CD4-positive, alpha-beta T cell treated with Interleukin-2 at 100 ng/mL for 4 hours (primary cell): ENCODE data around the gene RNFT2.

Experiments
- DNase-seq: peaks from one replicate; pipeline ENCODE4 v3.0.0-alpha.2; 2020; ENCODE audit warnings: low spot score

RNFT2 gene

DNA sequence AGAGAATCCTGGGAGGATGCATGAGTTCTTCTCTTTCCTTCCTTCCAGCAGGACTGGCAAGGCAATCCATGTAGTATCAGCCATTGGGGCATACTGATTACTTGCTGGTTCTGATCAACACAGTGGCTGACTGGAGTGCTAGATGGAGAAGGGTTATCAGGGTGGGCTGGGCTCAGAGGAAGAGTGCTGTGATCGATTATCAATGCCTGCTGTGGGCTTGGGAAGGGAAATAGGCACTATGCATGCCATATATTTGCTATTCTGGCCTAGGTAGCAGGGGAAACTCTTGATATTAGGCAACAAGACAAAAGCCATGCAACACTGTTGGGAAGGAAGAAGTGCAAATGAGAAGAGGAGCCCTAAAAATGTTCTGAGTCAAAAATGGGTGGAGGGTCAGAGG lies 97.4 kb downstream of the RNFT2 start:
- no peak for DNase-seq

DNA sequence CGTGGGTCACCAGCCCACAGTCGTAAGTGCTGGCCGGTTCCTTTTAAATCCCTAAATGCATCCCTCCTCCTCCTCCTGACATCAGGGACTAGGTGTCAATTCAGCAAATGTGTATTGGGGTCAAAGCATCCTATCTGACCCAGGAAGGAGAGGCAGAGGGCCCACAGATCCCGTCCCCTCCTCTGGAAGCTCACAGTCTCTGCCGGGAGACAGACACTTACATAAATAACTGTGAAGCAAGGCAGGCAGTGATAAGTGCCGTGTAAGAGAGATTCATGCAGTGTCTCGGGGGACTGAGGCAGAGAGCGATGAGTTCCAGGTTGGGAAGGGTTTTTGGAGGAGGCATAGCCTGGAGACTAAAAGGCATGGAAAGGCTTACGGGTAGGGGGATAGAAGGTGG lies 99.0 kb downstream of the RNFT2 start:
- DNase-seq = no peak

DNA sequence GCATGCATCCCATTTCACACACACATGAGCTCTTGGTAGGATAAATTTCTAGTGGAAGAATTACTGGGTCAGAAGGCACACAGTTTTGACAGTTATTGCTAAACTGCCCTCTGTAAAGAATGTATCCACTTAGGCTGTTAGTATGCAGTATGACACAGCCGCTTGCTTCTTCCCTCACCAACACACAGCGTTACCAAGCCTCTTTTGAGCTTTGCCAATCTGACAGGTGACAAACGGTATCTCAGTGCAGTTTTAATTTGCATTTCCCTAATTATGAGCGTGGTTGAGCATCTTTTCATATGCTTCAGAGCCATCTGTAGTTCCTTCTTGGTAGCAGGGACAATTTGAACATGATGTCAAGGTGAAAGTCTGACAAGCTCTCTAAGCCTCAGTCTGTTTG lies 100.2 kb downstream of the RNFT2 start:
- no peak for DNase-seq

DNA sequence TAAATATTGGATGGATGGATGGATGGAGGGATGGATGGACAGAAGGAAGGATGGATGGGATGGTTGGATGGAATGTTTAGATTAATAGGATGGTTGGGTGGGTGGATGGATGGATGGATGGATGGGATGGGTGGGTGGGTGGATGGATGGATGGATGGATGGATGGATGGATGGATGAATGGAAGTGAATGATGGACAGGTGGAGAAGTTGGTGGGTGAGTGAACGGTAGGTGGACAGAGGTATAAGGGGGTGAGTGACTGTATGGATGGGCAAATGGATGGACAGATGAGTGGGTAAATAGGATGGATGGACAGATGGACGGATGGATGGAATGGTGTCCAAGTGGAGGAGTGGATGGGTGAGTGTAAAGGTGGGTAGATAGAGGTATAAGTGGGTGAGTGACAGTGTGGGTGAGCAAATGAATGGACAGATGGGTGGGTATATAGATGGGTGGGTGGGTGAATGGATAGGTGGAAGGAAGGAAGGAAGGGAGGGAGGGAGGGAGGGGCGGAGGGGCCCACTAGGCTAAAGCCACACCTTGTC lies 101.2 kb downstream of the RNFT2 start:
- no peak for DNase-seq

DNA sequence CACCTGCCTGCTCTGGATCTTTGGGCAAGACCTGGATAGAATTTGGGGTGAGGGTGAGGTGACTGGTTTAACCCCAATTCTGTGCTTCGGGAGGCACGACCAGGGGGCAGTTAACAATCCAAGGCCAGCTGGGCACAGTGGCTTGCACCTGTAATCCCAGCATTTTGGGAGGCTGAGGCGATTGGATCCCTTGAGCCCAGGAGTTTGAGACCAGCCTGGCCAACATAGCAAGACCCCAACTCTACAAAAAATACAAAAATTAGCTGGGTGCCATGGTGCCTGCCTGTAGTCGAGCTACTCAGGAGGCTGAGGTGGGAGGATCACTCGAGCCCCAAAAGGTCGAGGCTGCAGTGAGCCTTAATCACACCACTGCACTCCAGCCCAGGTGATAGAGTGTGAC lies 105.0 kb downstream of the RNFT2 start:
- no peak for DNase-seq

DNA sequence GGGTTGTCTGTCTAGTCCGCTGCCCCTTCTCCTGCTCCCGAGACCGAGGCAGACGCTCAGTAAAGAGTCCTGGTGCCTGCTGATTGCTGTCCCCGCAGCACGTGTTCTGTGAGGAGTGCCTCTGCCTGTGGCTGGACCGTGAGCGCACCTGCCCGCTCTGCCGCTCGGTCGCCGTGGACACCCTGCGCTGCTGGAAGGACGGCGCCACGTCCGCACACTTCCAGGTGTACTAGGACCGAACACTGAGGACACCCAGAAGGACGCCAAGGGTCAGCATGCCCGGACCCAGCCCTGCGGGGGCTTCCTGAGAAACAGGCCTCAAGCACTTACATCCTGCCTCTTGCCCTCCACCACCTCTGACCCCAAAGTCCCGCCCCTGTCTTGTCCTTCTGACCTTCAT lies 111.1 kb downstream of the RNFT2 start:
- no peak for DNase-seq

DNA sequence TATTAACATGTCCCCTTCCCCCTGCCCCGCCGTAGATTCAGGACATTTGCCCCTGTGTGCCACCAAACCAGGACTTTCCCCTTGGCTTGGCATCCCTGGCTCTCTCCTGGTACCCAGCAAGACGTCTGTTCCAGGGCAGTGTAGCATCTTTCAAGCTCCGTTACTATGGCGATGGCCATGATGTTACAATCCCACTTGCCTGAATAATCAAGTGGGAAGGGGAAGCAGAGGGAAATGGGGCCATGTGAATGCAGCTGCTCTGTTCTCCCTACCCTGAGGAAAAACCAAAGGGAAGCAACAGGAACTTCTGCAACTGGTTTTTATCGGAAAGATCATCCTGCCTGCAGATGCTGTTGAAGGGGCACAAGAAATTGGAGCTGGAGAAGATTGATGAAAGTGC lies 114.2 kb downstream of the RNFT2 start:
- DNase-seq = no peak

DNA sequence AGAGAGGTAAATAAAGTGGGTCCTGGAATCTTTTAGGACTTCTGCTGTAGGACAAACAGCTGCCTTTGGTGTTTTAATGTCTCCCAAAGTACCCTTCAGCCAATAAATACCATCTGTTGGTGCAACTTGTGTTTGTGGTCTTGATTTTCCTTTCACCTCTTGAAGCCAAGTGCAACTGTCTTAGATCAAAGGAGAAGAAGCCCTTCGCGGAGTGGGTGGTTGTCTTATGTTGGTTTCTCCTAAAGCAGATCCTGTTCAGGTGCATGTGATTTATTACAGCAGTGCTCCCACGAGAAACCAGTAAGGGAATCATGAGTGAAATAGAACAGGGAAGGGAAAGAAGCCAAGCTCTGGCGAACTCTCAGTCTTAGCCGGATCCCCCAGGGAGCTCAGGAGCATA lies 115.4 kb downstream of the RNFT2 start:
- no peak for DNase-seq

DNA sequence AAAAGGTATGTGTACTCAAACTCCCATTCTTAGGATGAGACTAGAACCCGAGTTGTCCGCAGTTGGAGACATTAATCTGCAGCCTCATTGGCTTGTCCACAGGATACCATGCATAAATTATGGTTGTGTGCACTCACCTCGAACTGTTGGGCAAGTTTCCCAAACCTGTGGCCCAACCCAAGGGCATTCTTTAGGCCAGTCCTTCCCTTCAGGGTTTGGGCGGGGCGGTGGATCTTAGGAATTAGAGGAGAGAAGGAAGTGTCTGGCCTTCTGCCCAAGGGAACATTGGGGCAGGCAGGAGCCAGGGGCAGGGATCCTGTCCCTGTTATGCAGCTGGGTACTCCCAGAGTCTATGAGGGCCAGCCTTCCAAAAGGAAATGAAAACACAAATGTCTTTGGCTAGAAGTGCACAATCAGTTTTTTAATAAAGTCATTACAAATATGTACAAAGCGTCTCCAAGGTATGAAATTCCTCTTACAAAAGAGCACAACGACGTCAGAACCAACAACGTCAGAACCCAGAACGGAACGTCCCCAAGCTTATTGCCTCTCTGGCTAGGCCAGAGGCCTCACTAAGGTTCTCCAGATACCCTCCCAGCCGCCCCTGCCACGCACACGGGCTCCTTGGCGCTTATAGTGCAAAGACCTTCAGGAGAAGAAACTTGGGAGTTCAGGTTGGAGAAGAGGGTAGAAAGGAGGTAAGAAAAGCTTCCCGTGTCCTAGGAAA lies 117.8 kb downstream of the RNFT2 start:
- no peak for DNase-seq

DNA sequence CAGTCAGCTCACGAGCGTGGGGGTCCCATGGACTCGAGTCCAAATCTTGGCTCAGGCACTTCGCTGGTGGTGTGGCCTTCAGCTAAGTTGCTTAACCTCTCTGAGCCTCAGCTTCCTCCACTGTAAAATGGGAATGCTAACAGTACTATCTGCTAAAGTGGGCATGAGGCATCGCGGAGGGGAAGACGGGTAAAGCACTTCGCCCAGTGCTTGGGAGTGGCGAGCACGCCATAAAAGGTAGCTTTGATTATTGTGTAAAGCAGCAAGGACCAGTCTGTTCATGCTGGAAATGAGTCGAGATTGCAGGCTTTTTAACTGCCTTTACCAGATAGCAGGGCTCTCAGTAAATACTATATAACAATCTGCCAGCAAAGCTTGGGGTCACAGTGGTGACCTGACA lies 118.6 kb downstream of the RNFT2 start:
- DNase-seq = no peak

DNA sequence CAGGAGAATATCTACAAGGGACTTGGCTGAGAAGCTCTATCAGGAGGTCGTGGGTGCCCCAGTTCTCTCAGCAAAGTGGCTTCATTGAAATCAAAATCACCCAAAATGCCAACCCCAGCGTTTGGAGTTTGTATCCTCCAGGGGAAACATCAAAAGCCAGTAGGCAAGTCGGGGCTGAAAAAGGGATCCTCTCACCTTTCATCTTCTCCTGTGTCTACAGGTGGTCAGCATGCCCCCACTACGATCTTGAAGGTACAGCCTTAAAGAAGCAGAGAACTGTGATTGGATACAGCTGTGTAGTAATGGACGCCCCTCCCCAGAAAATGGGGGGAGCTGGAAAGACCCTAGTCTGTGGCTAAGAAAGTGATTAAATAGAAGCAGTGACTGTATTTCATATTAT lies 121.0 kb downstream of the RNFT2 start:
- DNase-seq = no peak

DNA sequence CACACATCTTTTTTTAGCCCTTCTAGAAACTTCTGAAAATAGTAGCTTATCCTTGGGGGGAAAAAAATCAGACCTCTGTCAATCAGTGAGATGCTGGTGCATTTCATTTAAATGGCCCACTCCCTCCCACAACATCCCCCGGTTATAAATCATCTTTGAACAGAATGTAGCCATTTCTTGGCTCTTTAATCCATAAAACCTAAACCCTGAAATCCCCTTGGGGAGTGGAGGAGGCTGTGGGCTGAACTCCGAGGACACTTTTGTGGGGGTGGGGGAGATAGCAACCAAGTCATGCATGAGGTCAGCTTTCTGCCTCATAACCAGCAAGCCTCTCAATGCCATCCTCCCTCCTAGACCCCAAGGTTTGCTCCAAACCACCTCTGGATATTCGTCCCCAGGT lies 122.1 kb downstream of the RNFT2 start:
- no peak for DNase-seq

DNA sequence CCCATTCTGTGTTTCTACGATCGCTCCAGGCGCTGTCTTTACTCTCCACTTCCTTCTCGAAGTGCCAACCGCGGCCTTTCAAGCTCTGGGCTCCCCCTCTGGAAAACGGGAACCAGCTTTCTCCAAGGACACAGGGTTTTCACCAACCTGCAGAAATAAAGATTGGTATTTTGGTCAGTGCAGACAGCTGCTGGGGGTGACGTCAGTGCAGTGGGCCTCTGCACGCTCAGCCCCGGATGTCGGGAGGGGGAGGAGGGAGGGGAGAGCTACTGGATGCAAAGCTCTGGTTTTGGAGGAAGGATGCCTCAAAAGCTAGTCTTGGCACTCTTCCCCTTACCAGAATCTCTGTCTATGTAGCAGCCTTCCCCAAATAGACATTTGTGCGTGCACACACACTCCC lies 123.2 kb downstream of the RNFT2 start:
- no peak for DNase-seq

DNA sequence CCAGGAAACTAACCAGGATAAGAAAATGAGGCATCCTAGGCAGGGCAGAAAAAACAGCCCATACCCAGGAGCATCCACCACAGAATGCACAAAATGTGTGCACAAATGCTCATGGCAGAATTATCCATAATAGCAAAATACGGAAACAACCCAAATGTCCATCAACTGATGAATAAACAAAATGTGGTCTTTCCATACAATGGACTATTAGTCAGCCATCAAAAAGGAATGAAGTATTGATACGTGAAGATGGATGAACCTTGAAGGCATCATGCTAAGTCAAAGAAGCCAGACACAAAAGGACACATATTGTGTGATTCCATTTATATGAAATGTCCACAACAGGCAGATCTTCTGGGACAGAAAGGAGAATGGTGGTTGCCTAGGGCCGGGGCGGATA lies 124.1 kb downstream of the RNFT2 start:
- no peak for DNase-seq

DNA sequence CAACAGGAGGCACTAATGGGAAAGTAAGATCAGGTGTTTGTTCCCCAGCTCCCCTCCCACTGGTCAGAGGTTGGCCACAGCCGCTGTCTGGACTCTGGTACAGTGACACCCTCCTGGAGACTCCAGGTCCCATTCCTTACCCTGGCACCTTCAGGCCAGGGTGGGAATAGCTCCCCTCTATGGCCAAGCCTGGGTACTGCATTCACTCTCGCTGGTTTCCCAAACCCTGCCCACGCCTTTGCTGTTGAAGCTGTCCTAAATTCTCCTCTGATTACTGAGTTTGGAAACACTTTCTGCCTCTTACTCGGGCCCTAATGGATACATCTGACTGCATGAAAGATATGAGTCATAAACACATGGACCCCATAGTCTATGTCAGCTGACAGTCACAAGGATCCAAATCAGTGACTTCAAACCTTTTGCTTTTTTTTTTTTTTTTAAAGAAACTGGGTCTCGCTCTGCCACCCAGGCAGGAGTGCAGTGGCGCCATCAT lies 125.2 kb downstream of the RNFT2 start:
- DNase-seq = no peak

DNA sequence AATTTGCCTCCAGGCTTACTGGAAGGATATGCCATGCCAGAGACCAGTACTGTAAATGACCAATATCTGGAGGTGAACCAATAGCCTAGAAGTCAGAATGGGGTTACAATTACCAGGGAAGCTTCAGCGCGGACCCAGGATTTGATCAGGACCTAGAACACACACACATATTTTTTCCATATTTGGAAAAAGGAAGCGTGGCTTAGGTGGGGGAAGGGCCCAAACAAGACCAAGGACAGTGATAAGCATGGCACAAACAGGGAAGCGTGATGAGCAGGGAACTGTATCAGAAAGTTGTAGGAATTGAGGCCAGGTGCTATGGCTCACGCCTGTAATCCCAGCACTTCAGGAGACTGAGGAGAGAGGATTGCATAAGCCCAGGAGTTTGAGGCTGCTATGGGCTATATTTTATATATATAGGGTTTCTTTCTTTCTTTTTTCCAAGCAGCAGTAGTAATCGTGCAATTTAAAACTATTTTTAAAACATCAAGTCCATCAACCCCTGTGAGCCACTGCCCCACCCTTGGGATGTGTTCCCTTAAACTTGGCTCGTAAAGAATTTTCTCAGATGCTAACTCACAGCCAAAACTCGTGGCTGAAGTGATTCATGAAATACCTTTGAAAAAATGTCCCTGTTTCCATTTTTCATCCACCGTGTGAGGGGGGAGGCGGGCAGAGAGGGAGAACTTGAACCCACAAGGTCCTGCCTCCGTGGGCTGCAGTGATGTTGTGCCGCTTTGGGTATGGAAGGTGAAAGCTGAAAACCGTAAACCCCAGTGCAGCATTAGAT lies 126.5 kb downstream of the RNFT2 start:
- DNase-seq = no peak

DNA sequence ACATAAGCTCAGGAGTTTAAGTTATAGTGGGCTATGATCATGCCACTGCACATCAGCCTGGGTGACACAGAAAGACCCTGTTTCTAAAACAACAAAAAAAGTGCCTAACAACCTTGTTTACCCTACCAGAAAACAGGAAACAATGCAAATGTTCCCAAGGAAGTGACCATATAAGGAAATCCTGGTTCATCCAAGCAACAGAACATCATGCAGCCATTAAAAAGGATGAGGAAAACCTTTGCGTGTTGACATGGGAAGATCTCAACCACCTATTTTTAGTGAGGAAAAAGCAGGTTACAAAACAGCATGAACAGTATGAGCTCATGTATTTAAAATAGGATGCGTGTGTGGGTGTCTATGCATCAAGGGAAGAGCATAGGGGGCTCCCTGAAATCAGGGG lies 129.4 kb downstream of the RNFT2 start:
- DNase-seq = no peak

DNA sequence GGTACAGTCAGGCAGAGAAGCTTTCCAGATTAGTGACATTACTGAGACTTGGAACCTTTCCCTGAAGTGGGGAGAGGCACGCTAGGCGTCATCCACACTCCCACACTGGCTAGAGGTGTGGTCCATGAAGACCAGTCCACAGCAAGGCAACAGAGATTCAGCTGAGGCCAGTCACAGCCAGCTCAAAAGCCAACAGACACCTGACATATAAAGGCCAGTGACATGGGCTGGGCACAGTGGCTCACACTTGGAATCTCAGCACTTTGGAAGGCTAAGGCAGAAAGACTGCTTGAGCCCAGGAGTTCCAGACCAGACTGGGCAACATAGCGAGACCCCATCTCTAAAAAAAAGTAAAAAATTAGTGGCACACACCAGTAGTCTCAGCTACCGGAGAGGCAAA lies 132.2 kb downstream of the RNFT2 start:
- no peak for DNase-seq

DNA sequence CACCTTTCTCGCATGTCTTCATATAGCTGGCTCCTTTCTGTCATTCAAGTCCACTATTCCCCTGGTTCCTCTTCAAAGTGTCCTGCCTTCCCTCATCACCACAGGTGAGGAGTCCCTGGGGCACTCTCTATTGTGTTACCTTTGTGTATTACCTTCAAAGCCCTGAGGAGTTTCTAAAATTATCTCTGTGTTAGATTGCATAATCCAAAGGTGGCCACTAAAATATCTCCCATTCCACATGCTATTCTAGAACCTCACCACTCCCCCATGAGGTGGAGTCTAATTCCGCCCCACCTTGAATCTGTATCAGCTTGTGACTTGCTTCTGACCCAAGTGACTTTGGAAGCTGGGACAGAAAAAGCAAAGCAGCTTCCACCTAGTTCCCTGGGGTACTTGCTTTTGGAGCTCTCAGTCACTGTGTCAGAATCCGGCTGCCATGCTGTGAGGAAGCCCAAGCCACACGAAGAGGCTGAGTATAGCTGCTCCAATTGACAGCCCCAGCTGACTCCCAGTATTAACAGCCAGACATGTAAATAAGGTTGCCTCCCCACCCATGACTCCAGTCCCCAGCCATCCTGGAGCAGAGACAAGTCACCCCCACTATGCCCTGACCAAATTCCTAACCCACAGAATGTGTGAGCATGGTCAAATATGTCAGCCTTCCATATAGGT lies 136.3 kb downstream of the RNFT2 start:
- DNase-seq = no peak

DNA sequence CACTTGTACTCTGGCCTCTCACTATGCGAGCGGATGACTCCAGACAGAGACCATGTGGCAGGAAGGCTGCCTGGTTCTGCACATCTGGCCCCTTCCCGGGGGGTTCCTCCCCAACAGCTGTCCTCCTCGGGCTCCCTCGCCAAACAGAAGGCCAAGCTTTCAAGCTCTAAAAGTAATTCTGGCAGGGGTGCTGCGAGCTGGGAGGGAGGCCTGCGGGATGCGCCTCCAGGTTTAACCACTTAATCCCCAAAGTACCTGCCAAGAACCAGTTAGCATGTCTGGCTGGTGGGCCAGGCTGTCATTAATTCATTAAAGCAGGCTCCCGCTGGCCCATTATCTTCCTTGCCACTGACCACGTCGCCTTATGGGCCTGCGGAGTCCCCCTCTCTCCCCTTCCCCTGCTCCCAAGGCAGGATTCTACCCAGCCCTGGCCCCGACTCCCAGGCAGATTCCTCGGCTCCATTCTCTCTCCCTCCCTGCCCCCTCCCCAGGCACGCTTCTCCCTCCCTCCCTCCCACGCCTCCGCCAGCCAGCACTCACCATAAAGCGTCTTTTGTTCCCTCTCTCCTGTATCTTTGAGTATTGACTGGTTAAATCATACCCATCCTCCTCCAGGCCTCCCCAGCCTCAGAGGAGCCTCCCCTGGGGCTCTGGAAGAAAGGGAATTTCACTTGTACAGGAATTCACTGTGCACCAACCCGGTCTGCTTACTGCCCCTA lies 138.2 kb downstream of the RNFT2 start:
- DNase-seq = no peak

DNA sequence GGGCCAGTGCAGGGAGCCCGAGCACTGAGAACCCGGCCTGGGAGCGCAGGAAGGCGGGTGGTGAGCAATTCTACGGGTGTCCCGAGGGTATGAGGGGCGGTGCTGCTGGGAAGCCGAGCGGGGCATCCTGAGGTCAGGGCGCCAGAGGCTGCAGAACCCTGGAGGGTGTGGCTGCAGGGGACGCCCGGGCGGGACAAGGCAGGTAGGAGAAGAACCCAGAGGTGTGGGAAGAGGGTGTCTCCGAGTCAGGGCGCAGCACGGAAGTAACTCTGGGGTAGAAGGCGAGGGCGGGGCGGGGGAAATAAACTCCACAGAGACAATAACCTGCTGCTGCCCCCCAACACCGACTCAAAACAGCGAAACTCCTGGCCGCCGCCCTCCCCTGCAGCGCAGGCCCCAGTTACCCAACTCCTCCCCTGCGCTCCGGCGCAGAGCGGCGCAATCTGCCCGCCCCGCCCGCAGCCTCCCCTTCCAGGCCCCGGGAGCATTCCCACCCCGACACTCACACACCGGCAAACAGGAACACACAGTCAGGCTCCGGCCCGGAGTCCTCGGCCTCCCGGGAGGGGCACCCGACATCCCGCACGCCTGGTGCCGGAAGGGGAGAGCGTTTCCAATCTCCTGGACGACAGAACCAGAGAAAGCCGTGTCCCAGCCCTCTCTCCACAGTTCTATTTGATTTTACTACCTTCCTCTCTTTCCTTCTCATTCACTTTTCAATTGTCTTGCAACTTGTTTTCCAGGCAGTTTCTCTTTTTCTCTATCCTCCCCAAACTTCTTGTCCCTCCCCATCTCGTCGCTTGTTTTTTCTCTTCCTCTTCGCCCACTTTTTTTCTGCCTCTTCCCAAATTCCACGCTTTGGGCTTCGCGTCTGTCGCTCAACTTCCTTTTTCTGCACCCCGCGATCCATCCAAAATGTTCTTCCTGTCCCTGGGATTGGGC lies 140.7 kb downstream of the RNFT2 start:
- DNase-seq = no peak
